Duodenal mucosa (tissue), 2 donors: ENCODE data around the gene MCM5.
"Not testable (repeated sequence)": the region's sequence is repeated elsewhere in the genome, so short reads cannot be mapped to it uniquely, and the experiment has no call there.

Experiments used
- H3K27ac ChIP-seq: one replicate; pipeline ENCODE4 v1.7.0; 2013; ENCODE audit warnings: low read depth, low read length
- H3K27me3 ChIP-seq, 2 donors: one replicate each; pipeline ENCODE4 v1.7.0; 2013; ENCODE audit warnings: low read length in 2 of 2, control low read depth in 1 of 2; ENCODE audit not compliant: insufficient read depth in 2 of 2, control insufficient read depth in 1 of 2
- H3K36me3 ChIP-seq, 2 donors: one replicate each; pipeline ENCODE4 v1.7.0; 2013; ENCODE audit warnings: low read length in 2 of 2, control low read depth in 1 of 2; ENCODE audit not compliant: insufficient read depth in 2 of 2, control insufficient read depth in 1 of 2
- H3K4me1 ChIP-seq, 2 donors: one replicate each; pipeline ENCODE4 v1.7.0; 2013; ENCODE audit warnings: low read length in 2 of 2, control low read depth in 1 of 2; ENCODE audit not compliant: insufficient read depth in 2 of 2, control insufficient read depth in 1 of 2
- H3K4me3 ChIP-seq, 2 donors: one replicate each; pipeline ENCODE4 v1.7.0; 2013; ENCODE audit warnings: low read length in 2 of 2, low read depth in 1 of 2
- H3K9ac ChIP-seq, 2 donors: one replicate each; pipeline ENCODE4 v1.7.0; 2013; ENCODE audit warnings: low read length in 2 of 2, low read depth in 1 of 2
- H3K9me3 ChIP-seq, 2 donors: one replicate each; pipeline ENCODE4 v1.7.0; 2013; ENCODE audit warnings: low read length in 2 of 2, control low read depth in 1 of 2; ENCODE audit not compliant: control insufficient read depth in 1 of 2

Gene MCM5

DNA sequence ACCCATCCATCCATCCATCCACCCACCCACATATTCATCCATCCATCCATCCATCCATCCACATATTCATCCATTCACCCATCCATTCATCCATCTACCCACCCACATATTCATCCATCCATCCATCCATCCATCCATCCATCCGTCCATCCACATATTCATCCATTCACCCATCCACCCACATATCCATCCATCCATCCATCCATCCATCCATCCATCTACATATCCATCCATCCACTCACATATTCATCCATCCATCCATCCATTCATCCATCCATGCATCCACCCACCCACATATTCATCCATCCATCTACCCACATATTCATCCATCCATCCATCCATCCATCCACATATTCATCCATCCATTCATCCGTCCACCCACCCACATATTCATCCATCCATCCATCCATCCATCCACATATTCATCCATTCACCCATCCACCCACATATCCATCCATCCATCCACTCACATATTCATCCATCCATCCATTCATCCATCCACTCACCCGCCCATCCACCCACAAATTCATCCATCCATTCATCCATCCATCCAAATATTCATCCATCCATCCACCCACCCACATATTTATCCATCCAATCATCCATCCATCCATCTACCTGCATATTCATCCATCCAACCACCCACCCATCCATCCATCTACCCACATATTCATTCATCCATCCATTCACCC is 38.9 kb downstream of the MCM5 start:
- H3K27me3 ChIP-seq, H3K4me1 ChIP-seq, H3K9me3 ChIP-seq, H3K36me3 ChIP-seq, H3K4me3 ChIP-seq, H3K9ac ChIP-seq, H3K27ac ChIP-seq: not testable (repeated sequence)

DNA sequence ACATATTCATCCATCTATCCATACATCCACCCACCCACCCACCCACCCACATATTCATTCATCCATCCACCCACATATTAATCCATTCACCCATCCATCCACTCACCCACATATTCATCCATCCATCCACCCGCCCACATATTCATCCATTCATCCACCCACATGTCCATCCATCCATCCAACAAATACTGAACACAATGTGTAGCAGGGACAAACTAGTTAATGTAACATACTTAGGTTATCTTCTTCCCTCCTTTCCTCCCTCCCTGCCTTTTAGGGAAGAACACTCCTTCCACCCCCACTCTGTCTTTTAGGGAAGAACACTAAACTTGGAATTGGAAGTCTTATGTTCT is 39.4 kb downstream of the MCM5 start:
- H3K4me1 ChIP-seq: no peaks in the 10 kb centered on the region
- no peak overlapping the region for H3K27ac ChIP-seq
- no peak overlapping the region for H3K4me3 ChIP-seq
- H3K27me3 ChIP-seq: no peaks in the 10 kb centered on the region
- no peaks in the 10 kb centered on the region for H3K36me3 ChIP-seq
- no peaks in the 10 kb centered on the region for H3K9me3 ChIP-seq
- no peak overlapping the region for H3K9ac ChIP-seq

- H3K27ac ChIP-seq: no peak overlapping the region
- no peak overlapping the region for H3K9ac ChIP-seq
- no peaks in the 10 kb centered on the region for H3K9me3 ChIP-seq
- no peaks in the 10 kb centered on the region for H3K4me1 ChIP-seq
- no peaks in the 10 kb centered on the region for H3K27me3 ChIP-seq
- no peak overlapping the region for H3K4me3 ChIP-seq
- no peaks in the 10 kb centered on the region for H3K36me3 ChIP-seq
Observed at GRCh38 chr22:35440129-35440528, 40.2 kb downstream of the MCM5 start.

DNA sequence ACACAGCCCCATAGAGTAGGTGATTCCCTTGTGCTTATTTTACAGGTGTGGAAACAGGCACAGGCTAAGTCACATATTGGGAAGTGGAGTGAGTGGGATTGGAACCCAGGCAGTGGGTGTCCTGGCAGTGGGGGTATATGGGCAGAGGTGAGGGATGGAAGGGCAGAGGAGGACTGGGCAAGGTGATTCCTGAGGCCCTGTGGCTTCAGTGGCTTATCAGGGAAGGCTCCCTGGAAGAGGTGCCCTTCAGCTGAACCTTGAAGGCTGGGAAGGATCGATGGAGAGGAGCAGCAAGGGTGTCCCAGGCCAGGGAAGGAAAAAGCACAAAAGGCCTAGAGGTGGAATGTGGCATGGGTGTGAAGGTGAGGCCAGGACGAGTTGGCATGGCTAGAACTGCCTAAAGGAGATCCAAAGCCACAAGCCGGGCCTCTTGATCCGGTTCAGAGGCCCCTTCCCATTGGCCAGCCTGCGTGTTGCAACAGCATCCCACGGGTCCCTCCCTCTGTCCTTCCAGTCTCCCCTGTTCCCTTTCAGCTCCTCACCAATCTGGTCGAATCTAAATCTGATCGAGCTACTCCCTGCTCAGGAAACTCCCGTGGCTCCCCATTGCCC is 41.7 kb downstream of the MCM5 start:
- Histone ChIP-seq H3K36me3 (no peaks in the 10 kb centered on the region), H3K4me3 (no peak overlapping the region), H3K4me1 (no peaks in the 10 kb centered on the region), H3K9me3 (no peaks in the 10 kb centered on the region), H3K27me3 (no peaks in the 10 kb centered on the region), H3K27ac (no peak overlapping the region), H3K9ac (no peak overlapping the region)

- Histone ChIP-seq H3K4me1 (peaks cover 0 to under 1% of the 10 kb centered on the region in 2 donors), H3K4me3 (no peak overlapping the region), H3K9ac (no peak overlapping the region), H3K9me3 (no peaks in the 10 kb centered on the region), H3K36me3 (no peaks in the 10 kb centered on the region), H3K27me3 (no peaks in the 10 kb centered on the region), H3K27ac (no peak overlapping the region)
Observed at GRCh38 chr22:35442471-35442870, 42.5 kb downstream of the MCM5 start.

DNA sequence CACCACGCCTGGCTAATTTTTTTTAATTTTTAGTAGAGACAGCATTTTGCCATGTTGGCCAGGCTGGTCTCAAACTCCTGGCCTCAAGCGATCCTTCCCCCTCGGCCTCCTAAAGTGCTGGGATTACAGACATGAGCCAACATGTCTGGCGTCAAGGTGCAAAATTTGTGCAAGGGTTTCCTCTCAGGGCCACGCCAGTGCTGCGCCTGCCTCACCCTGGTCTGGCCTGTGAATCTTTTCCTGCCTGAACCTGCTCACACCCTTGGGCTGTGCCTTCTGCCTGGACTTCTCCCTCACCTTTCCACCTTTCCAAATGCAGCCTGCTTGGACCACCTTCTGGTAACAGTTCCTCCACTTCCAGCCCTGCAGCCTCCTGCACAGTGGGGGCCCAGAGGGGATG is 43.4 kb downstream of the MCM5 start:
- no peaks in the 10 kb centered on the region for H3K9me3 ChIP-seq
- H3K4me3 ChIP-seq: no peak overlapping the region
- H3K9ac ChIP-seq: no peak overlapping the region
- H3K36me3 ChIP-seq: peaks cover 0 to 4% of the 10 kb centered on the region in 2 donors
- no peaks in the 10 kb centered on the region for H3K27me3 ChIP-seq
- H3K27ac ChIP-seq: no peak overlapping the region
- H3K4me1 ChIP-seq: peaks cover 8 to 9% of the 10 kb centered on the region in 2 donors

DNA sequence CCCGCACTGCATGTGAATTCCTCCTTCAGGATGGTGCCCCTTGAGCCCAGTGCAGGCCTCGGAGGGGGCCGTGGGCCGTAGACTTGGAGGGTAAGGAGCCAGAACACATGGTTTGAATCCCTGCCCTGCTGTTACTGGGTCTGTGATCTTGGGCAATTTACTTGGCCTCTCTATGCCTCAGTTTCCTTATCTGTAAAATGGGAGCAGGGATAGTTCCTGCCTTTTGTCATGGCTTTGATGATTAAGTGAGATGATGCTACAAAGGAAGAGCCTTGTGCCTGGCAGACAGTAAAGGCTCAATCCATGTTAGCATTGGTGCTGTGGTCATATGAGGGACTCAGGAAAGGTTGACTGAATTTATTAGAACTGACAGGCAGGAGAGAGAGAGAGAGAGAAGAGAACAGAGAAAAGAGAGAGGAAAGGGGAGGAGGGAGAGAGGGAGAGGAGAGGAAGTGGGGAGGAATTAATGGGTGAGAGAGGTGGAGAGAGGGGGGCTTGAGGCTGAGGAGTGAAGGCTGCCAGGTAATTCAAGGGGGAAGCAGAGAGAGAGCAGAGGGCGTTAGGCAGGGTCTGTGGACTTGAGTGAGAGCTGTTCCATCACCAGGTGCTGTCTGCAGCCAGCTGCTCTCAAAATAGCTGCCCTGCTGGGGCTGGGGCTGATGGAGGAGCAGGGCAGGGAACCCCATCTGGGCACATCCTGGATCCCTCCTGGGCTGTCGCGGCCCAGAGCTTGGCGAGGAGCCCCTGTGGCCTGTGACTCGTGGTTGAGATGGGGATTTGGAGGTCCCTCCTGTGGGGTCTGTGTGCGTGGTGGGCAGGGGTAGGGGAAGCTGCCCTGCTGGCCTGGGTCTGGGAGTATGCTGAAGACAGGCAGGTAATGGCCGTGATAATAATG is 44.1 kb downstream of the MCM5 start:
- Histone ChIP-seq H3K27ac (no peak overlapping the region), H3K9ac (no peak overlapping the region), H3K4me3 (no peak overlapping the region), H3K27me3 (no peaks in the 10 kb centered on the region), H3K9me3 (no peaks in the 10 kb centered on the region), H3K4me1 (peaks cover 9 to 11% of the 10 kb centered on the region in 2 donors), H3K36me3 (peaks cover 0 to 7% of the 10 kb centered on the region in 2 donors)

DNA sequence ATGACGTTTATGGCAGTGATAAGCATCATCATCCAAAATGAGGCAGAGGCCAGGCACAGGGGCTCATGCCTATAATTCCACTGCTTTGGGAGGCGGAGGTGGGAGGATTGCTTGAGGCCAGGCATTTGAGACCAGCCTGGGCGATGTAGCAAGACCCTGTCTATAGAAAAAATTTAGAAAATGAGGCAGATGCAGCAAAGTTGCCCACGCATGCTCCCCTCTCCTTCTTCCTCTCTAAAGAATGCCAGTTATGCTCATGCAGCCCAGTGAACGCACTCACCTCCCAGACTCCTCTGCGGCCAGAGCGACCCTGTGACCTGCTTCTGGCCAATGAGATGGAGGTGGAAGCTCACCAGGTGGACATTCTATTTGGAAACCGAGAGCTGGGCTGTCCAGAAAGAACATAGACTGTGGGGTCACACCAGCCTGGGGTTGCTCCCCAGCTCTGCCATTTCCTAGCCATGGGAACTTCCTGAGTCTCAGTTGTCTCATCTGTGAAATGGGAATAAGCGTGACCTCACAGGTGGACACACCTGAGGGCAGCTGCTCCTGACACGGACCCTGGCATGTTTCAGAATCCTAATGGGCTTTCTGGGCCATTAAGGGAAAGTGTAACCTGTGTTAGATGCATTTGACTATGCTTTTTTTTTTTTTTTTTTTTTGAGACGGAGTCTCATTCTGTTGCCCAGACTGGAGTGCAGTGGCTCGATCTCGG is 44.9 kb downstream of the MCM5 start:
- Histone ChIP-seq H3K9ac (no peak overlapping the region), H3K27ac (no peak overlapping the region), H3K9me3 (no peaks in the 10 kb centered on the region), H3K27me3 (no peaks in the 10 kb centered on the region), H3K36me3 (peaks cover 0 to 7% of the 10 kb centered on the region in 2 donors), H3K4me3 (no peak overlapping the region), H3K4me1 (peaks cover 9 to 11% of the 10 kb centered on the region in 2 donors)

GRCh38 chr22:35445933-35446332 is 46.0 kb downstream of the MCM5 start:
- no peak overlapping the region for H3K27ac ChIP-seq
- H3K9me3 ChIP-seq: no peaks in the 10 kb centered on the region
- no peak overlapping the region for H3K9ac ChIP-seq
- peaks cover 0 to 9% of the 10 kb centered on the region in 2 donors for H3K36me3 ChIP-seq
- no peaks in the 10 kb centered on the region for H3K27me3 ChIP-seq
- H3K4me1 ChIP-seq: peaks cover 9 to 11% of the 10 kb centered on the region in 2 donors
- H3K4me3 ChIP-seq: no peak overlapping the region

DNA sequence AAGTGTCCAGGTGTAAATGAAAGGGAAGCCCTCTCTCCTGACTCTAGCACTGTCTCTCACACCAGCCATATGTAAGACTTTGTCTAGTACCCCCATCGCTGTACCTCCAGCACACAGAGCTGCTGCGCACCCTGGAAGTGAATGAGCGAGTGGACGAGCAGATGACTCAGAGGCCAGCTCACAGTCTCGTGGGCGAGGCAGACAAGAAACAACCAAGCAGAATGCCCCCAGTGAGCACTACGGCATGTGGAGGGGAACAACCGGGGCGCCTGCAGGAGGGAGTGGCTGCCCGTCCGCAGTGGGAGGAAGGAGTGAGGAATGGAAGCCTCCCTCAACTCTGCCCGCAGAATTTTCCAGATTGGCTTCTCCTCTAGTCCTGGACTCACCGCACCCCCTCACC is 46.4 kb downstream of the MCM5 start:
- no peak overlapping the region for H3K9ac ChIP-seq

More for the DNA sequence above, 46.4 kb downstream of the MCM5 start:
- Histone ChIP-seq H3K4me3 (no peak overlapping the region), H3K4me1 (peaks cover 9 to 11% of the 10 kb centered on the region in 2 donors), H3K27ac (no peak overlapping the region), H3K36me3 (peaks cover 0 to 9% of the 10 kb centered on the region in 2 donors), H3K9me3 (no peaks in the 10 kb centered on the region), H3K27me3 (no peaks in the 10 kb centered on the region)
